Amniotic epithelial cell (primary cell): Measurements from ENCODE around the gene THOC3.
"Not testable (repeated sequence)": the region's sequence is repeated elsewhere in the genome, so short reads cannot be mapped to it uniquely, and the experiment has no call there.

Source experiments
- DNase-seq: peaks from one replicate; pipeline ENCODE4 v3.0.0-alpha.2; 2010; ENCODE audit warnings: low read depth

THOC3 gene, protein sequence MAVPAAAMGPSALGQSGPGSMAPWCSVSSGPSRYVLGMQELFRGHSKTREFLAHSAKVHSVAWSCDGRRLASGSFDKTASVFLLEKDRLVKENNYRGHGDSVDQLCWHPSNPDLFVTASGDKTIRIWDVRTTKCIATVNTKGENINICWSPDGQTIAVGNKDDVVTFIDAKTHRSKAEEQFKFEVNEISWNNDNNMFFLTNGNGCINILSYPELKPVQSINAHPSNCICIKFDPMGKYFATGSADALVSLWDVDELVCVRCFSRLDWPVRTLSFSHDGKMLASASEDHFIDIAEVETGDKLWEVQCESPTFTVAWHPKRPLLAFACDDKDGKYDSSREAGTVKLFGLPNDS

DNA sequence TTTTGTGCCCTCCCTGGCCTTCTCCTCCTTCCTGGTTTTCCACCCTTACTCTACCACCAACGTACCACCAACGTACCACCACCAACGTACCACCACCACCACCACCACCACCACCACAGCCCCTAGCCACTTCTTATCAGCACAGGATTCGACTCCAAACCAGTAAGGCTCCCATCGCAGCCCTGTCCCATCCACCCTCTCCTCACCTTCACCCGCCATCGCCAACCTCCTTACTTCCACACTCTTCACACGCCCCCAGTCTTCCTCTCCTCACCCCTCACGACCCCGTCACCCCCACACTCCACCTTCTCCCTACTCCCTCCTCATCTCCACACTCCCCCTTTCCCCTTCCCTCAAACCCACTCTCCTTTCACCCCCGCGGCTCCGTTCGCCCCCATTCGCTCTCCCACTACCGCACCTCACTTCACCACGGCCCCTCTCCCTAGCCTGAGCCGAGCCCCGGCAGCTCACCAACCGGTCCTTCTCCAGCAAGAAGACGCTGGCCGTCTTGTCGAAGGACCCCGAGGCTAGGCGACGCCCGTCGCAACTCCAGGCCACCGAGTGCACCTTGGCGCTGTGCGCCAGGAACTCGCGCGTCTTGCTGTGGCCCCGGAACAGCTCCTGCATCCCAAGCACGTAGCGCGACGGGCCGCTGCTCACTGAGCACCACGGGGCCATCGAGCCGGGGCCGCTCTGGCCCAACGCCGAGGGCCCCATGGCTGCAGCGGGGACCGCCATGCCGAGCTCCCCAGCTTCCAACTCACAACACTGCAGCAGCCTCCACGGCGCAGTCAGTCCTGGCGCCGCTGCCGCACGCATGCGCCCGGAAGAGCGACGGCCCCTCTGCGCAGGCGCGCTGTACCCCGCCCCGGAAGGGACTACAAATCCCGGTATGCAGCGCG, at the start of gene THOC3:
Gene THOC3, minus strand, starts transcription at position 845 of the 902 bp plus-strand sequence. Its CDS starts 107 bp downstream, at position 738.
- peak; percentile 51 for DNase-seq

DNA sequence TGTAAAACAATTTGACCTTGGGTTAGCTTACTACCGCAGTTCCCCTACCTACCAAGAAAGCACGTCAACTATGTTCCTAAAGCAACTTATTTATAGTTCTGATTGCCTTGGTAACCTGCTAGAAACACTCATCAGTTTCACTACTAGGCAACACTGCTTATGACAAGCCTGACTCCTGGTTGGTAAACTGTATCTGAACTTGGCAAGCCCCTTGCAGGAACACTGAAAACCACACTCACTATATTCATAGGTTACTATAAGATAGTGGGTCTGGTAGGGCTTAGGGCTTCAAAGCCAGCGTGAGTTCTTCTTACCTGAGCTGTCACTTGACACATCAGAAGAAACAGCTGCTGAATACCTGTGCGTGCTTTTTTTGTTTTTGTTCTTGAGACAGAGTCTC, 49.2 kb upstream of the THOC3 start:
- DNase-seq: not testable (repeated sequence)

DNA sequence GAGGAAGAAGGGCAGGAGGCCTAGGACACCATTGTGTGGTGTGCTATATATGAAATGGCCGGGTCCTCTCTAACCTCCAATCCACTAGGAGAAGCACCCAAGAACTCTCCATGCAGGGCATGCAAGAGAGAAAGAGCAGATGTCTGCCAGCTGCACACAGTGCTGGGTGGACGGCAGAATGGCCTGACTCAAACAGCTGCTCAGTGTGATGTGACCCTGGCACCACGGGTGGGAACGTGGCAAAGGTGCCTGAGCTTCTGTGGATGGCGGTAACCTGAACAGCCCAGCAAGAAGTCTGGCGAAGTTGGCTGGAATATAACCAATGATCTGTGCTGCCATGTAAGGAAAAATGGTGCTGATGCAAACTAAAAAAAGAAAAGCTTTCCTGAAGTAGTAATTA, 46.2 kb upstream of the THOC3 start:
- DNase-seq: not testable (repeated sequence)

DNA sequence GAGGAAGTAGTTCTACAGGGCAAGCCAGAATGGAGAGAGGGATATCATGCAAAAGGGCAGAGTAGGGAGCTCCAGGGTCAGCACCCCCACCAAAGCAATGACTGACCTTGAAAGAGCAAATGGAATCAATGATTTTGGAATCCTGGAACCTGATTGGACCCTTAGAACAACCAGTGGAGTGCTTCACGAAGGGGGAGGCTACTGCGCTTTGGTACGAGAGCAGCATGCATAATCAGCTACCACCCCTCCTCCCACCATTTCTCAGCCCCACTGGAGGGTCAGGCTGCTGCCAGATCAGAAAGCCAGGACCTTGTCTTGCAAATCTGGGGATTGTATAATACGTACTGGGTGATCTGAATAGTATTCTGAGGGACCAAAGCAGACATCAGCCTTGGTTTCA, 43.0 kb upstream of the THOC3 start:
- DNase-seq: not testable (repeated sequence)

DNA sequence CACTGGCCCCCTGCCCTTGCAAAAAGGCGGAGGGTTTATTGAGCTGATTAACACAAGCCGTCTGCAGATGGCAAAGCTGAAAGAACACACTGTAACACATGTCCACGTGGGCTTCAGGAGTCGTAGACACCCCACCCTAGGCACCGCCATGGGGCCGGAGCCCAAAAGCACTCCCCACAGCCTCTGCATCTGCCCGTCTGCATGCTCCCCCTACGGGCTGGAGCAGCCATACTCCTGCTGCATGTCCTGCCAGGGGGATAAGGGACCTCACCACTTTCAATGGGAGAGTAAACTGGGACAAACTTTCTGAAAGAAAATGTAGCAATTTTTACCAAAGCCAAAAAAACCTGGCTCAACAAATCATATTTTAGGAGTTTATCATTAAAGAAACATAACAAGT, 42.1 kb upstream of the THOC3 start:
- not testable (repeated sequence) for DNase-seq

DNA sequence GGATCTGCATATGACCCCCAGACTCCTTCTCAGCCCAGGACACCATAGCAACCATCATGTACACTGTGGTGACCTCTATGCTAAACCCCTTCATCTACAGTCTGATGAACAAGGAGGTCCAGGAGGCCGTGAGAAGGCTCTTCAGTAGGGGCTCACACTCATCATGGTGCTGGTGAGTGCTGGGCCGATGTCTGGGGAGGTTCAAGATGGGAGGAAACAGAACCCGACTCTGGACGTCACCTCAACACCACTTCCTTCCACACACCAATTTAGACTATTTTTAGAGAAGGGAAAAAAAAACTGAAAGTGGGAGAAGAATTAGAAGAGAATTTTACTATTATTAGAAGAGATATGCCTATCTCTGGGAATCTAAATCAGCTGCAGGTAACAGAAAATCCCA, 39.1 kb upstream of the THOC3 start:
- not testable (repeated sequence) for DNase-seq

DNA sequence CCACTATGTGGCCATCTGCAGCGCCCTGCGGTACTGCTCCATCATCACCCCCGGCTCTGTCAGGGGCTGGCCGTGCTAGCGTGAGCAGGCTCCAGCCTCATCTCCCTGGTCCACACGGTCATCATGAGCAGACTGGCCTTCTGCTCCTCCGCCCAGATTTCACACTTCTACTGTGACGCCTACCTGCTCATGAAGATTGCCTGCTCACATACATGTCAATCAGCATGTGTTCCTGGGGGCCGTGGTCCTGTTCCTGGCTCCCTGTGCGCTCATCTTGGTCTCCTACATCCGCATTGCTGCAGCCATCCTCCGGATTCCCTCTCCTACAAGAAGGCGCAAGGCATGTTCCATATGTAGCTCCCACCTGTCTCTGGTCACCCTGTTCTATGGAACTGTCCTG, 38.7 kb upstream of the THOC3 start:
- DNase-seq: not testable (repeated sequence)

DNA sequence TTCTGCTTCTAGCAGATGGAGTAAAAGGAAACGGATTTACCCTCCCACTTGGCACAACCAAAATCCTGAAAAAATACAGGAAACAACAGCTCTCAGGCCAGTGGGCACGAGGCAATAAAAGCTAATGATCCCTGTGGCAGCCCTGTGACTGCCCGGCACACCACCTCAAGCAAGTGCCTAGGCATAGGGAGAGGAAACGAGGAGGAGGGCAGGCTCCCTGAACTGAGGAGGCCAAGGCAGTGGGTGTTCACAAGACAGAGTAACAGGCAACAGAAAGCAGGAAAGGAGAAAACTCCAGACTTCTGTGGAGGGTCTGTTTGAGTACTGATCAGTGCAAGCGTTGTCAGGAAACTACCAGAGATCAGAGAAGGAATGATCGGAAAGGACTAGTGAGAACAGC, 29.9 kb upstream of the THOC3 start:
- not testable (repeated sequence) for DNase-seq

DNA sequence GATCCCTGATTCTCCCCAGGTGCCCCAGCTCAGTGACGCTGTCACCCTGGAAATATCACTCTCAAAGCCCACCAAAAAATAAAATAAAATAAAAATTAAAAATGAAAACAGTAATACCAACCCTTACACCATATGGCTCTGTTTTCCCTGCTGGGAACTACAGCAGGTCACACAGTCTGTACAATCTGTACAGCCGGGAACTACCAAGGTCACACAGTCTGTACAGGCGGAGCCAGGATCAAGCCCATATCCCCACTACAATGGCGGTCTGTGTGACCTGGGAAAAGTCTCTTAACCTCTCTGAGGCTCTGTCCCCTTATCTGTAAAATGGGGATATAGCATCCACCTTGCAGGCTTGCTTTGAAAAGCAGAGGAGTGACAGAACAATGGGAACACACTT, 29.4 kb upstream of the THOC3 start:
- DNase-seq: not testable (repeated sequence)

DNA sequence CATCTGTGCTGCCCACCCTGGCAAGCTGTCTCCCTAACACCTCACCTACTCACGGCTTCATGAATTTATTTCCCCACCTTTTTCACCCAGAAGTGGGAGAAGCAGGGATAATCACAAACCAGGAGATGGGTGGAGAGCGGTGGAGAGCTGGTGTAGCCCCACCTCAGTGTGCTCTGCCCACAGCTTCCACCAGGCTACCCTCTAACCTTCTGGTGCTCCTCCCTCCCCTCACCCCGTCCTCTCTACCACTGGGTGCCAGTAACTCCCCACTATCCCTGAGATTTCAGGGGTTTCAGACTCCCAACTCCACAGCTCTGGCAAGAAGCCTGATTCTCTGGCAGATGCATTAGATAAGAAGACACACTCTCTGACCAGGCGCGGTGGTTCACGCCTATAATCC, 28.7 kb upstream of the THOC3 start:
- DNase-seq: not testable (repeated sequence)

DNA sequence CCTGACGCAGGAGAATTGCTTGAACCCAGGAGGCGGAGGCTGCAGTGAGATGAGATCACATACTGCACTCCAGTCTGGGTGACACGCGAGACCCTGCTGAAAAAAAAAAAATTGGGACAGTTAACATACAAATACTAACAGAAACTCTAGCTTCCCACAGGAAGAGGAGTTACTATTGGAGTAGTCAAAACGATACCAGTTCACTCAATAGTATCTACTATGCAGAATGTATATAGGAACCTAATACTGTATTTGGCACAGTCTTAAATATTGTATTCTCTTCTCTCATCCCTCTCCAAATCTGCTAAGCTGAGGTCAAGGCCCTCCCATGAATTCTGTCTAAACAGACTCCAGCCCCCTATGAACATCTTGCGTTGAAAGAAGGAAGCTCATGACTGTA, 27.4 kb upstream of the THOC3 start:
- not testable (repeated sequence) for DNase-seq

DNA sequence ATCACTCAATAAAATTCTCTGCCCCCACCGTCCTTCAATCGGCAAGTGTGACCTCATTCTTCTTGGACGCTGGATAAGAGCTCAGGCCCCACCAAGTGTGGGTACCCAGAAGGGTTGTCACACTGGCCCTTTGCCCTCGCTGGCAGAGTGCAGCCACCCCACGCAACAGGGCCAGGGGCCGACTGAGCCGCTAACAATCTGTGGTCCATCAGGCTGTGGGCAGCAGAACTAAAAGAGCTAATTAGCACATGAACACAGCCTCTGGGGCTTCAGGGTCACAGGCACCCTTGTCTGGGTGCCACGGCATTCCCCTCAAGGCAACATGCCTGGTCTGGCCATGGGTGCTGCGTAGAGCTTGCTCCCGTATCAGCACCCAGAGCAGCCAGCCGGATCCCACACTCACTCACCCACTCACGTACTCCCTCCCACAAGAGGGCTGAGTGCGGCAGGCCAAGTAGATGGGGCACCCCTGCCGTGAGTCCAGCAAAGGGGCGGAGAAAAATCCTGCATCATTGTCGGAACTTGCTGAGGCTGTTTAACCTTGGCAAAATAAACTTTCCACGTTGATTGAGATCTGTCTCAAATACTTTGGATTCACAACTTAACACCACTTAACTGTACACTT, 11.4 kb upstream of the THOC3 start:
- DNase-seq: not testable (repeated sequence)

DNA sequence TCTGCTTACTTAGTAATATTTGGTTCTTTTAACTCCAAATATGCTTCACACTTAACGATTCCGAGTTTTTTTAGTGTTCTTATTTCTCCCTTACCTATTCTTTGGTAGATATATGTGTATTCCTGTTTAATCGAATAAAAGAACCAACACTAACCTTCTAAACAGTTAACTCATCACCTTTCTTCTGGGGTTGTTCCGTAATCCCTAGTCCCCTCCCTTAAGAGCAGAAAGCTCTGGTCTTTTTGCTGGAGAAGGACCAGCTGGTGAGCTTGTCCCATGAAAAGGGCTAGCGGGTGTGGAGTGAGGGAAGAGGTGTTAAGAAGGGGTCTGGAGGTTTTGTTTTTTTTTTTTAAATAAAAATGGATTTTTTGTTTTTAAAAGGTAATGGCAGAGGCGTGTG, 266 bp upstream of the THOC3 start:
- DNase-seq: not testable (repeated sequence)

DNA sequence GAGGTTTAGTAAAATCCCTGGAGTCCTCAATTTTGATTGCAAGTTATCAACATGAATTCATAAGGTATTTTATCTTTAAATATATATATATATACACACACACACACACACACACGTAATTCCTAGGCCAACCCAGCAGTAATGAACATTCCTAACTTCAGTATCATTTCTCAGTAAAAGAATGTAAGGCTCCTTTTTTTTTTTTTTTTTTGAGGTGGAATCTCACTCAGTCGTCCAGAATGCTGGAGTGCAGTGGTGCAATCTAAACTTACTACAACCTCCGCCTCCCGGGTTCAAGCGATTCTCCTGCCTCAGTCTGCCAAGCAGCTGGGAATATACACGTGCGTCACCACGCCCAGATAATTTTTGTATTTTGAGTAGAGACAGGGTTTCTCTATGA, 5.8 kb downstream of the THOC3 start:
- DNase-seq: peak; percentile 56

DNA sequence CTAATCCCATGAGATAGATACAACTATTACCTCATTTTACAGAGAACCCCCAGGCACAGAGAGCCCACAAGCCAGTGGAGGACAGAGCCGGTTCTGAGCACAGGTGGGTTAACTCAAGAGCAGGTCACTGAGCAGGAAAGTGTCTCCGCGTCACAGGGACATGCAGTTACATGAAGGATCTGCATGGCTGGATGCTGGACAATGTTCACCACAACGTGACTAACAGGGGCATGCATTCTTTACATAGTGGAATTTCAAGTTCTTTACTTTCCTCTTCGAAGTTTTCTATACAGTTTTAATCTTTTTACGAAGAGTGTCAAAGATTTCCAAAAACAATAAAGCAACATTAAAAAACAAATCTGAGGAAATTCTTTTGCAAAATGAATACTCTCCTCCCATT, 7.9 kb downstream of the THOC3 start:
- not testable (repeated sequence) for DNase-seq

DNA sequence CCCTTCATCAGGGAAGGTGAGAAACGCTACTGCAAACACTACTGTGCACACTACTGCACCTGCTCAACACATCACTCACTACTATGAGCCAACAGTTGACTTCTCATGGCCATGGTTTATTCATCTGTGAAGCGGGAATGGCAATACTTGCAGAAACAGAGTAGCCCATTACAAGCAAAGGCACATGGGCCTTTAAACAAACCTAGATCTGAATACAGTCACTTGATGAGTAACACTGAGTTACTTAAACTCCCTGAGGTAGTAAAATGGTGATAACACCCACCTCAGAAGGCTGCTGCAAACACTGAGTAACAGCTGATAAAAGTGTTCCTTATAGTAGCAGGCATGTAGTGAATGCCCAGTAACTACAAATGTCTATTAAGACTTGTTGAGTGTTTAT, 9.6 kb downstream of the THOC3 start:
- peak; percentile 37 for DNase-seq

DNA sequence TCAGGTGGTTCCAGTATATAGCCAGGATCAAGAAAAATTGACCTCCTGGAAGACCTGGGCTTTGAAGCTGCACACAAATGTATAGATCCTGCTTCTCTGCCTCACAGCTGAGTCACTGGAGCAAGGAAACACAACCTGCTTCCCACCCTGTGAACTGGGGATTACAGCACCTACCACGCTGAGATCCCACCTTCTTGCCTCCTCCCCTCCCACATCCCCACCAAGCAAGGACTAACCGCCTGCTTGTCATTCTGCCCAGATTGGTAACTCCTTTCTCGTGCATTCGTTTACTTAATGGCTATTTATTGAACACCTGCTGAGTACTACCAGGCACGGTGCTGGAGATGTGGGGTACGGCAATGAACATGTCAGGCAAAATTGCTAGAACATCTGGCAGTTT, 14.0 kb downstream of the THOC3 start:
- DNase-seq: not testable (repeated sequence)

DNA sequence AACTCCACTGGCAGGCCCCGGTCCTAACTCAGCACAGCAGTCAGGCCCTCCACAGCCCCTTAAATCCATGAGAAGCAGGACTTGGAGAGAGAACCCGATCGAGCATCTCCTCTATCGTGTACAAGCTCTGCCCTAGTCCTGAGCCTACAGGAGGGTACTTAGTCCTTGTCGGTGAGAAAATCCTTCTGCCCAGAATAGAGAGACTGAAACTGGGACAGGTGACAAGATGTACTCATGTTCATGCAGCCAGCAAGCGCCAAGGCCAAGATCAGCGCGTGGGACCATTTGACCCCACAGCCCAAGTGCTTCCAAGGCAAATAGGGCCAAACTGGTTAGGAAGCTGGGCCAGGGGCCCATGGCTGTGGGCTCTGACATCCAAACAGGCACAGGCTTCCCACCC, 15.3 kb downstream of the THOC3 start:
- not testable (repeated sequence) for DNase-seq

DNA sequence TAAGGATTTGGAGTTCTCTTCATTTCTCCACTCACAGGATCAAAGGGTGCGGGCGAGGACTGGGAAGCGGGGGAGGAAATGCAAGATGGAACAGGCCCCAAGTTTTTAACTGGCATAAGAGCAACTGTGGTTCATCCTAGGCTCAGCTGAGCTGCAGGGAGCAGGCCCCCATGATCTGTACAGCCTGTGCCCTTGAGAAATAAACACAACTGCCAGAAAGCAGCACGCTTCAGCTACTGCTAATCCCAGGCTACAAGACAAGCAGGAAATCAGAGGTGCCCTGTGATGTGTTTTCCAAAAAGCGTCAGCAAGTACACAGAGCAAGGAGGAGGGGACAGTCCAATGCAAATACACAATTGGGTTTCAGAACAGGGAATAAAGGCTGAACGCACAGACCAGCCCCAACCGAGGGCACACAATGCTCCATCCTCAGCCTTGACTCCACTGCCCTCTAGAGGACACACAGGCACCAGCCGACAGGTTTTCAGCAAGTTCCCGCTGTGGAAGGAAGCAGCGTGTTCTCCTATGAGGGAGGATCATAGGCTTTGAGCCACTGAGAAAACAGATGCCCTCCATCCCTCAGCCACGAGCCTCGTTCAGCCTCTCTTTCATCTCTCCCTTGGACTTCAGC, 16.7 kb downstream of the THOC3 start:
- DNase-seq: not testable (repeated sequence)

DNA sequence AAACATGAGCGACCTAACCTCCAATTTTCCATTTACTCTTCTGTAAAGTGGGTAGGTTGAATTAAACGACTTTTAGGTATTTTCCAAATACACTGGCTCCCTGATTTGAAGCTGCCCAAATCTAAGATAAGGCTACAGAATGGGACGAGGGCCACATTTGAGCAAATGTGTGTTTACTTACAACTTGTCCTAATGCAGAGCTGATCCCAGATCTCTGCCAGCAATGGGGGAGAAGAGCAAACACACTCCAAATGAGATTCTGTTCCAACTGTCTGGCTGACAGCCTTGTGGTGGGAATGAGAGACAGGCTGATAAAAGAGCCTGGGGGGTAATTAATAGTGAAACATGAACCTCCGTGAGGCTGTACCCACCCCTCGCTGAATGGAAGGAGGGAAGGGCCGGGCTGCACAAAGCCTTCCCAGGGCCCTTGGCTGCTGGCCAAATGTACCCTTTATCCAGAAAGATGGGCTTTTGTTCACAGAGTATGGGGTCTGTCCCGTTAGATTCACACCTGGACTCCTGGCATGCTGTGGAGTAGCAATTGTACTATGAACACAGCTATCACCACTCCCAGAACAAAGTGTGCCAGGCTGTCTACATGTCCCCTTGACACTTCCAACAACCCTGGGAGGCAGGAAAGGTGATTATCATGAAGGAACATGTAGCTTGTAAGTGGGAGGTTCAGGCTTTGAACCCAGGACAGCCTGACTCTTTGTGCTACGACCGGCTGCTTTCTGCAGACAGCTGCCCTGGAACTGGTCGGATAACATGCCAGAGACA, 19.6 kb downstream of the THOC3 start:
- not testable (repeated sequence) for DNase-seq

DNA sequence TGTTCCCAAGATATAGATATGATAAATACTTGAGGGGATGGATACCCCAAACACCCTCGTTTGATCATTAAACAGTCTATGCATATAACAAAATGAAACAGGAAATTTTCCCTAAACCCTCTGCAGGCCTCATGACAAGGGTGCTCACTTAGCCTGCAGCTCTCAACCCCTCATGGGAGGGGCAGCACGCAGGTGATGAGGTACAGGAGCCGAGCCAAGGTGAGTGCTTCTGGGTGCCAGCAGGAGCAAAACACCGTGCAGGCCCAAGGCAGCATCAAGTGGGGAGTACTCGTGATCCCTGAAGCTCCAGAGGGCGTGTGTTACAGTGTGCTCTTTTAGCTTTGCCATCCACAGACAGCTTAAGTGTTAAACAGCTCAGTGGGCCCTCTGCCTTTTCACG, 24.9 kb downstream of the THOC3 start:
- not testable (repeated sequence) for DNase-seq
